Regular cardiac myocyte (primary cell): Measurements from ENCODE around the gene DCST2. TPM values are rescaled to one million over a fixed set of nuclear protein-coding genes. Genes with fewer than 3 reads are reported as not detected.

ENCODE experiments used
- total RNA-seq: library from RNA; depleted of rRNA; stranded (reverse); fragments of >200 nt; gene quantifications from 2 replicates; pipeline ENCODE4 v1.2.3, GENCODE V29; 2014

DCST2 gene
- total RNA-seq = not detected in 2 replicates

DNA sequence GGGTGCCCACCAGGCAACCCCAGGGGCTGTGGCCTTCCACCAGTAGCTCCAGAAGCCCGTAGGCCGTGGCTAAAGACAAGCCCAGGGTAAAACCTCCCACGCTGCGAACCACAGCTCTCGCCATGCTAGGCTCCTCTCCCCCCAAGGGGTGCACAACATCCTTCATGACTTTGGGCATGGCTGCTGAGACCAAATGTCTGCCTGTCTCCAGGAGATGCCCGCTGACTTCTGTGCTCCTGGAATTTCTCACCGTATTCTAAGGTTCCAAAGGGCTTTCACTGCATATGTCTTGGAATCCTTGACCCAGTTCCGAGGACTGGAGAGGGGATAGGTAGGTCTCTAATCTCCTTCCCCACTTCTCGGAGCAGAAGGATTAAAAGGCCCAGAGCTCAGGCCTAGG, at the start of gene DCST2, which contains the start of gene DCST1:
Gene DCST2, minus strand, starts transcription at position 258 of the 400 bp plus-strand sequence. Its CDS starts 80 bp downstream, at position 178.
Gene DCST1, plus strand, starts transcription at position 301 of the 400 bp plus-strand sequence. CDS start 213 bp downstream, outside the sequence.

DNA sequence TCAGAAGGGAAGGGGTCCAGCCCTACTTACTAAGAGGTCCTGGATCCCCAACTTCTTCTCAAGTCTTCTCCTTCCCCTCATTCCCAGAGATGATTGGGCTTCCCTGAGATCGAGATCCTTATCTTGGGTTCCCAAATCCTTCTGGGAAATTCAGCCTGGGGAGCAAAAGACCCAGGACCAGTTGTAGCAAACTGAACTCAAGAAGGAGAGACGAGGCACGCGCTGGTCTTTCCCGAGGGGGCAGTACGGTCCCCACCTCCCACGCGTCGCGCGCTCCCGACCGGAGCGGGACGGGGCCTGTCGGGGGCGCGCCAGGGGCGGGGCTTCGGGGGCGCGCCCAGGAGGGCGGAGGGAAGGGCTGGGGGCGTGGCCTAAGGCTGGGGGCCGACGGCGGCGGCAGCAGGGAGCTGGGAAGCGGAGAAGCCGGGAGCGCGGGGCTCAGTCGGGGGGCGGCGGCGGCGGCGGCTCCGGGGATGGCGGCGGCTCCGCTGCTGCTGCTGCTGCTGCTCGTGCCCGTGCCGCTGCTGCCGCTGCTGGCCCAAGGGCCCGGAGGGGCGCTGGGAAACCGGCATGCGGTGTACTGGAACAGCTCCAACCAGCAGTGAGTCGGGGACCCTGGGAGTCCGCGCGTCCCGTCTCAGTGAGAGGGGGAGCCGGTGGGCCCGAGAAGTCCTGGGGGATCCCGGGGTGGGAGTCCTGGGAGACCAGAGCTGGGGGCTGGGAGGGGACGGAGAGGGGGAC, 45.1 kb upstream of the DCST2 start, which contains the start of gene EFNA3:
Gene EFNA3, plus strand, starts transcription at position 369 of the 741 bp plus-strand sequence. Its CDS starts 105 bp downstream, at position 474.

DNA sequence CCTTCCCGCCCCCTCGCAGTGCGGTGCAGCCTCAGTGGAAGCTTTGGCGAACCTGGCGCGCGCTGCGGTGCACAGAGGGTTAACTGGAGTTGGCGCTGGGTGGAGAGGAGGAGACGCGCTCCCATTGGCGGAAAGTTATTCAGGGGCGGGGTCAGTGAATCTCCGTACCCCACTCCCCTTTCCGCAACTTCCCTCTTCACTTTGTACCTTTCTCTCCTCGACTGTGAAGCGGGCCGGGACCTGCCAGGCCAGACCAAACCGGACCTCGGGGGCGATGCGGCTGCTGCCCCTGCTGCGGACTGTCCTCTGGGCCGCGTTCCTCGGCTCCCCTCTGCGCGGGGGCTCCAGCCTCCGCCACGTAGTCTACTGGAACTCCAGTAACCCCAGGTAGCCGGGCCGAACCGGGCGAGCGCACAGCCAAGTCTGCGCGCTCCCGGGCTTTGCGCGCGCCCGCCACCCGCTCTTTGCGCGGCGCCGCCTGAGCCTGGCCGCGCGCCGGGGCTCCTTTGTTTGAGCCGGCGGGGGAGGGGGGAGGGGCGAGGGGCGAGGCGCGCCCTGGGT, 30.0 kb upstream of the DCST2 start, which contains the start of gene EFNA4:
Gene EFNA4, plus strand, starts transcription at position 191 of the 561 bp plus-strand sequence. Its CDS starts 84 bp downstream, at position 275.

DNA sequence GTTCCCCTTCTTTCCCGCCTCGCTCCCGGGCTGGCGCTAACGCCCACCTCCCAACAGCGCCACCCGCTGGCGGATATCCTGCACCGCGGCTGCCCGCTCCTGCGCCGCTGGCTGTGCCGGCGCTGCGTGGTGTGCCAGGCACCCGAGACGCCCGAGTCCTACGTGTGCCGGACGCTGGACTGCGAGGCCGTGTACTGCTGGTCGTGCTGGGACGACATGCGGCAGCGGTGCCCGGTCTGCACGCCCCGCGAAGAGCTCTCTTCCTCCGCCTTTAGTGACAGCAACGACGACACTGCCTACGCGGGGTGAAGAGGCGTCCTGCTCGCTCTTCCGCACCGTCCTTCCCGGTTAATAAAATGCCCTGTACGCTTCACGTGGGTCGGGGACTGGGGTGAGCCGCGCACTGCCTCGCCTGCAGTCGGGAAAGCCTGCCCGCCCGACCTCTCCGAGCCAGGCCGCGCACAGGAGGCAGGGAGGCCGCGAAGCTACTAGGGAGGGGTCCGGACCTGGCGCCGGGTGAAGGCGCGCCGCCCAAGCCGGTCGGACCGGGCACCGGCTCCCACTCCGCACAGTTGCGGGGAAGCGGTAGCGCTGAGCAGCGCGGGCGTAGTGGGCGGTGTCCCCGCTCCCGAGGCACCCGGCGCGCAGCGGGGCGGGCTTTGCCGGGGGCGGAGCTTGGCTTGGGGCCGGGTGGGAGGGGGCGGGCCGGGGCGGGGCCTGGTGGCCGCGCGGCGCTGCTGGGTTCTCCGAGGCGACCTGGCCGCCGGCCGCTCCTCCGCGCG, 17.2 kb upstream of the DCST2 start, which contains the start of gene ADAM15:
Gene ADAM15, plus strand, starts transcription at position 757 of the 782 bp plus-strand sequence. CDS start 71 bp downstream, outside the sequence.

DNA sequence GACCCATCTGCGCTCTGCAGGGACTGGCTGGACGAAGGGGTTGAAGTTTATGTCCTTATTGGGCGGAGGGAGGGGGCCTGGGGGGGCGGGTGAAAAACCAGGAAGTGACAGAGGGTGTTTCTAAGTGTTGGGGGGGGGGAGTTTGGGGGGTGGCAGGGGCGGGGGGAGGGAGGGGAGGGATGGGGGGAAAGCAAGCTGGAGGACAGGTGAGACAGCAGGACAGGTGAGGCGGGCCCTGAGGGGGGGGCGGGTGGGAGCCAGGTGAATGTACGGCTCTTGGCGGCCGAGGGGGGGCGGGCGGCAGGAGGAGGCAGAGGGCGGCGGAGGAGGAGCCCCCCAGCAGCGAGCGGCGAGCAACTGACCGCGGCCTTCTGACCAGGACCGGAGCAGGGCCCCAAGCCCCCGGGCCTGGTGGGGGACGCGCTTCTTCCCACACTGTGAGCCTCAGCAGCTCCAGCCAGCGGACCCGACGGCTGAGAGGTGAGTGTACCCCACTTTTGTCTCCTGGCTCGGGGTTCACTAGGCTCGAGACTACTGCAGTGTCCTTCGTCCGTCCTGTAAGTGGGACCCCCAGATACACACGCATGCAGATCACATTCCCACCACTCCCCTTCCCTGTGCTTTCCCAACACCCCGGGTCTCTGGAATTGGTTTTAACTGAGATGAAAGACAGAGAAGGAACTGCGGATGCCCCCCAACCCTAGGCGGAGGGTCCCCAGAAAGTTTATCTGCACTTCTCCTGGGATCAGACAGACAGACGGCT, 30.9 kb downstream of the DCST2 start, which contains the start of gene ZBTB7B:
Gene ZBTB7B, plus strand, starts transcription at position 339 of the 763 bp plus-strand sequence. CDS start 11,859 bp downstream, outside the sequence.

DNA sequence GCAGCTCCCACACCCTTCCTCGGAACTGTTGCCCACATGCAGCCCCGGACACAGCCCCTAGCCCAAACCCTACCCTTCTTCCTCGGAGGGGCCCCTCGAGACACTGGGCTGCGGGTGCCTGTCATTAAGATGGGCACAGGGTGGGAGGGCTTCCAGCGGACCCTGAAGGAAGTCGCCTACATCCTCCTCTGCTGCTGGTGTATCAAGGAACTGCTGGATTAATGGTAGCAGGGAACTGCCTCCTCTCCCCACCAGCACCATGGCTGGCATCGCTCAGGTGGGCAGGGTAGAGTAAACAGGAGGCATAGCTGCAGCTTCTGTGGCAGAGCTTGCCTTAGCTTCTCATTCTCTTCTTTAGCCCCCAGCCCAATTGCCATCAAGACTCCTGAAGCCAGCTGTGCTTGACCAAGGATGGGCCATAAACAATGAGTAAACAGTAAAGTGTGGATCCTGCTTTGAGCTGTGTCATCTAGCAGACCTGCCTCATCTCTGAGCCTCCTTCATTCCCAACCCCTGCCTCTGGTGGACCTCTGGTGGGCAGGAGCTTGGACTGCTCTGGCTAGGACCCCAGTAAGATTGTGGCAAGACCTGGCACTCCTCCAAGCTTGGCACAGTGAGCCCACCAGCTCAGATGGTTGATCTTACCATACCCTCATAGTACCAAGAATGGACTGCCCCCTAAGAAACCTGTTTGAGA, 39.9 kb downstream of the DCST2 start, which contains the start of gene LENEP:
Gene LENEP, plus strand, starts transcription at position 15 of the 697 bp plus-strand sequence. Its CDS starts 22 bp downstream, at position 37.

DNA sequence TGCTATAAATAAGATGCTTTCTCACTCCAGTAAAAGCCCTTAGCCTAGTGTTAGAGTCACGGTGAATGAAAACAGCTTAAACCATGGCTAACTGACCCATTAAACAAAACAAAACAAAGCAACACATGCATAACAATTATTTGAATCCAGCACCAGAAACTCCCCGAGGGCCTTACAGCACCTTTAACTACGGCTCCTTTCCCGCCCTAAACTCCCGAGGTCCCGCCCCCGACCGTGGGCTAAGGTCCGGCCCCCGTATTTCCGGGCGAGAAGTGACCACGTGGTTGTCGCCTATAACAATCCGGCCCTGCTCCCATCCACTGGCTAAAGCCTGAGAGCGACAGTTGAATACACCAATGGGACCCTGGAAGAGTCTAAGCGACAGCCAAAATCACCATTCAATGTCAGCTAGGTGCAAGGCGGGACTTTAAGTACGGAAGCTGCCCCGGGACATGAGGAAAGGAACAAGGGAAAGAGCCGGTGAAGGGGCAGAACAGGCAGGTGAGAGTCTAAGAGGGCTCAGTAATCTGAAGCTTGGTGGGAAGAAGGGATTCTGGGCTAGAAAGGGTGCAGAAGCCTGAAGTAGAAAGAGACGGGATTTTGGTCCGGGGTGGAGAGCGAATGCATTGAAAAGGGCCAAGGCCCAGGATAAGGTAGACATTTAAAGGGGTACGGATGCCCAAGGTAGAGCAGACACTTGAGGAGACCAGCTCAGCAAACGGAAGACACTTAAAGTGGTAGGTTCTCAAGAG, 50.5 kb downstream of the DCST2 start, which contains the start of gene FLAD1:
Gene FLAD1, plus strand, starts transcription at position 448 of the 752 bp plus-strand sequence. CDS start 351 bp downstream, outside the sequence.

DNA sequence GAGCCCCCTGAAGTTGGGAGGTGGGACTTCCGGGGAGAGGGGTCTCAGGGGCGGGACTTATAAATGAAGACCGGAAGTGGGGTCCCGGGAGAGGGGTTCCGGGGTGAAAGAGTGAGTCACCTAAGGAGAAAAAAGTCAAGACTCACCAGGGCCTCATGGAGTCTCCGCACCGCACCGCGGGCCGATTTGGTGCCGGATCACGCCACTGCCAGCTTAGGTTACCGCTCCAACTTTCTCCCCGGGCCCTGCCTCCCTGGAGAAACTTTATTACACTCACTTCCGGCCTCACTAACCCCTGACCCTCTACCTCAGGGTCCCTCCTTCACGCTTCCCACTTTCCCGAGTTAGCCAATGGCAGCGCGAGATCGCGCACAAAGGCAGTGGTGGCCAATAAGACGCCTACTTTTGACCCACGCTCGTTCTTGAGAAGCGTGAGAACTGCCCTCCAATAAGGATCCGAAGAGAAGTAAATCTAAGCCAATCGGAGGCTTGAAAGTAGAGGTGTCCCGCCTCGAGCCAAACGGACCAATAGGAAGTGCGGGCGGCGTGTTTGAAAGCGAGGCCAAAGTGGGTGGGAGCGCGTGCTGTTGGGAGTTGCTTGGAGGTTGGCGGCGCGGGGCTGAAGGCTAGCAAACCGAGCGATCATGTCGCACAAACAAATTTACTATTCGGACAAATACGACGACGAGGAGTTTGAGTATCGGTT, 59.3 kb downstream of the DCST2 start, which contains the start of gene CKS1B:
Gene CKS1B, plus strand, starts transcription at position 580 of the 706 bp plus-strand sequence. Its CDS starts 65 bp downstream, at position 645.

DNA sequence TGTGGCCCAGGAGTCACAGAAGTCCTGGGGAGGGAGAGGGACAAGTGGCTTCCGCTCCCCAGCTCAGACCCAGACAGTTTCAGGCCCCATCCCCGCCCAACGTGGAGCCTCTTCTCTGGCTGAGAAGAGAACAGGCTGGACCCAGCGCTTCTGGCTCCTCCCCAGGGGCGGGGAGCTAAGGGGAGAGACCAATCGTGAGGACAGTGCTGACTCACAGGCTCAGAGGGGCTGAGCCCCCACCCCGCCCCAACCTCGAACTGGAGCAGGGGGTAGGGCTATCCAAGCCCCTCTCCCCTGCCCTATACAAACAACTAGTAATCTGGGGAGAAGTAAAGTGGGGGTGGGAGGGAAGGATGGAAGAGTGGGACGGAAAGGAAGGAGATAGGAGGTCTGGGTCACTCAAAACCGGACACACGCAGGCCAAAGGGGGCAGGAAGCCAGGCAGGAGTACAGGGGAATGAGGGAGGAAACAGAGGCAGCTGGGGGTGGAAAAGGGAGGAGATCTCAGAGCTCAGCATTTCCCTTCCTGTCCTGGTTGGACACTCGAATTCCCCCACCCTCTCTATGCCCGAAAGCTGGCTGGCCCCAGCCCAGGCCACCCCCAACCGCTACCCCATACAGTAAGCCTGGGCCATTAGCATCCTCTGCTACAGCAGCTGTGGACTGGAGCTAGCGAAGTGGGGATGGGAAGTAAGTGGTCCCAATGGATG, 62.8 kb downstream of the DCST2 start, which contains the start of gene SHC1:
Gene SHC1, minus strand, starts transcription at position 117 of the 710 bp plus-strand sequence. CDS start 221 bp downstream, outside the sequence.

Other genes starting within 250 kb of the DCST2 start
- gene KCNN3, start 163.5 kb downstream of the DCST2 start, total RNA-seq = under 0.01 and 0.28 TPM in 2 replicates
- gene PMVK, start 97.1 kb downstream of the DCST2 start, total RNA-seq = 6.5 and 13.2 TPM in 2 replicates
- gene PBXIP1, start 77.7 kb downstream of the DCST2 start, total RNA-seq = 27.6 and 109 TPM in 2 replicates
- 5.6 and 7.7 TPM in 2 replicates for gene PYGO2, start 72.0 kb downstream of the DCST2 start, total RNA-seq
- gene SHC1, start 63.0 kb downstream of the DCST2 start, total RNA-seq = 176 and 223 TPM in 2 replicates
- gene CKS1B, start 59.1 kb downstream of the DCST2 start, total RNA-seq = 40.9 and 151 TPM in 2 replicates
- 17.8 and 27.4 TPM in 2 replicates for gene FLAD1, start 50.4 kb downstream of the DCST2 start, total RNA-seq
- 0.56 TPM in 1 of 2 replicates, not detected in the other for gene LENEP, start 40.2 kb downstream of the DCST2 start, total RNA-seq
- gene ZBTB7B, start 31.0 kb downstream of the DCST2 start, total RNA-seq = 12.5 and 16.9 TPM in 2 replicates
- gene DCST1, start within 50 bp of the DCST2 start, total RNA-seq = not detected in 2 replicates
- 66.8 and 66.9 TPM in 2 replicates for gene ADAM15, start 17.5 kb upstream of the DCST2 start, total RNA-seq
- 1.9 and 3.7 TPM in 2 replicates for gene EFNA4, start 30.0 kb upstream of the DCST2 start, total RNA-seq
- gene EFNA3, start 45.1 kb upstream of the DCST2 start, total RNA-seq = 0.77 and 3.1 TPM in 2 replicates
- 0.19 and 1.4 TPM in 2 replicates for gene EFNA1, start 94.1 kb upstream of the DCST2 start, total RNA-seq
- 26.6 and 27.3 TPM in 2 replicates for gene SLC50A1, start 102.1 kb upstream of the DCST2 start, total RNA-seq
- 27.6 and 28.0 TPM in 2 replicates for gene DPM3, start 106.8 kb upstream of the DCST2 start, total RNA-seq
- gene KRTCAP2, start 139.5 kb upstream of the DCST2 start, total RNA-seq = 138 TPM in 2 replicates
- 1.5 and 2.5 TPM in 2 replicates for gene TRIM46, start 140.1 kb upstream of the DCST2 start, total RNA-seq
- 7.9 and 14.4 TPM in 2 replicates for gene THBS3, start 174.1 kb upstream of the DCST2 start, total RNA-seq
- 44.3 and 57.3 TPM in 2 replicates for gene MTX1, start 174.9 kb upstream of the DCST2 start, total RNA-seq
- gene ENTREP3, start 221.7 kb upstream of the DCST2 start, total RNA-seq = 3.4 and 3.5 TPM in 2 replicates
- gene SCAMP3, start 228.6 kb upstream of the DCST2 start, total RNA-seq = 32.1 and 42.9 TPM in 2 replicates
- 22.0 and 25.7 TPM in 2 replicates for gene CLK2, start 239.7 kb upstream of the DCST2 start, total RNA-seq
- 0.19 and 0.85 TPM in 2 replicates for gene HCN3, start 243.7 kb upstream of the DCST2 start, total RNA-seq